ENCODE measurements around the gene ANGPT4.

DNA sequence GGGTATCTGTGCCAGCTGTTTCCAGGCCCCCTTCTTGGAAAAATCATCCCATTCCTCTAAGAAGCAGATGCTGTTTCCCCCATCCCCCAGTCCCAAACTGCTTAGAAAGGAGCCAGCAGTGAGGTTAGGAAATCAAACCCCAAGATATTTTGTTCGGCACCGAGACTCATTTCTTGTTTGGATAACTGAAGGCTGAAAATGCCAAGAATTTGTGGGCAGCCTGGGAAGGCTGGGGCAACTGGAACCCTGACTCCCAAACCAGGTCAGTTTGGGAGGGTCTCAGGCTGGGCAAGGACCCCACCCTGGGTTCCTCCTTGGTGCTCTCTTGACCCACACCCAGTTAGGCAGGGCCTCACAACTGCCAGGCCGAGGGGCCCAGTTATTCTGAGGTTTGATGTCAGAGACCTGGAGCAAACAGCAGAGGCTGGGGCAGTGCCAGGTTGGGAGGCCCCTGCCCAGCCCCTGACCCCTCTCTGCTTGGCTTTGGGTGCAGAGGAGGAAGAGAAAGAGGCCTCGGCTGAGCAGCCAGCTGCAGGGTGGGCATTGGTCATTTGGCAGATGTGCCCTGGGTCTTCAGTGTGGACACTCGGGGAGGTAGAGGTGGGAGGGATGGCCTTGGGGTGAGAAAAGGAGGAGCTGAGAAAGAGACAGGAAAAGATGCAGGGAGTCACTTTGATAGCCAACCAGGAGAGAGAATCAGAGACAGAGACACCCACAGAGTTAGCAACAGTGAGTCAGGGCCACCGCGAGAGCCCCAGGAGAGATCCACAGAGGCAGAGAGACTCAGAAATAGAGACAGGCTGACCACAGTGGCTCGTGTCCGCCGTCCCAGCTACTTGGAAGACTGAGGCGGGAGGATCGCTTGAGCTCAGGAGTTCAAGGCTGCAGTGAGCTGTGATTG, 5.0 kb downstream of the ANGPT4 start:
- TF ChIP-seq, protein P1, sequence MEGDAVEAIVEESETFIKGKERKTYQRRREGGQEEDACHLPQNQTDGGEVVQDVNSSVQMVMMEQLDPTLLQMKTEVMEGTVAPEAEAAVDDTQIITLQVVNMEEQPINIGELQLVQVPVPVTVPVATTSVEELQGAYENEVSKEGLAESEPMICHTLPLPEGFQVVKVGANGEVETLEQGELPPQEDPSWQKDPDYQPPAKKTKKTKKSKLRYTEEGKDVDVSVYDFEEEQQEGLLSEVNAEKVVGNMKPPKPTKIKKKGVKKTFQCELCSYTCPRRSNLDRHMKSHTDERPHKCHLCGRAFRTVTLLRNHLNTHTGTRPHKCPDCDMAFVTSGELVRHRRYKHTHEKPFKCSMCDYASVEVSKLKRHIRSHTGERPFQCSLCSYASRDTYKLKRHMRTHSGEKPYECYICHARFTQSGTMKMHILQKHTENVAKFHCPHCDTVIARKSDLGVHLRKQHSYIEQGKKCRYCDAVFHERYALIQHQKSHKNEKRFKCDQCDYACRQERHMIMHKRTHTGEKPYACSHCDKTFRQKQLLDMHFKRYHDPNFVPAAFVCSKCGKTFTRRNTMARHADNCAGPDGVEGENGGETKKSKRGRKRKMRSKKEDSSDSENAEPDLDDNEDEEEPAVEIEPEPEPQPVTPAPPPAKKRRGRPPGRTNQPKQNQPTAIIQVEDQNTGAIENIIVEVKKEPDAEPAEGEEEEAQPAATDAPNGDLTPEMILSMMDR (IDR thresholded peaks at IDR 0.05): no peak
- TF ChIP-seq POLR2A (IDR thresholded peaks at IDR 0.05) (no peak), EP300 (IDR thresholded peaks at IDR 0.05) (no peak)

Data from tibial nerve (tissue), 4 donors.